Nephron progenitor cell (in vitro differentiated cells): ENCODE measurements around the gene HECA.
A peak's percentile ranks its signal among the peaks of the same experiment; 100 is the strongest.

ENCODE experiments used
- DNase-seq: peaks from one replicate; pipeline ENCODE4 v3.0.0; 2021
- H3K27ac Mint-ChIP-seq: 2 replicates; pipeline ENCODE4 v1.8.0; 2021; ENCODE audit warnings: mild to moderate bottlenecking, moderate library complexity, mixed read lengths
- H3K27me3 Mint-ChIP-seq: 2 replicates; pipeline ENCODE4 v1.8.0; 2021; ENCODE audit warnings: mild to moderate bottlenecking, low read depth, mixed read lengths; ENCODE audit not compliant: poor library complexity
- H3K36me3 Mint-ChIP-seq: 2 replicates; pipeline ENCODE4 v1.8.0; 2021; ENCODE audit warnings: low read depth, mixed read lengths
- H3K4me1 Mint-ChIP-seq: 2 replicates; pipeline ENCODE4 v1.8.0; 2021; ENCODE audit warnings: mixed read lengths
- H3K4me3 Mint-ChIP-seq: 2 replicates; pipeline ENCODE4 v1.8.0; 2021; ENCODE audit warnings: mild to moderate bottlenecking, moderate library complexity, mixed read lengths
- H3K9me3 Mint-ChIP-seq: 2 replicates; pipeline ENCODE4 v1.8.0; 2021; ENCODE audit warnings: mild to moderate bottlenecking, moderate library complexity, mixed read lengths
- CTCF ChIP-seq: fragments of 200-600 bp; sonication (generic); IDR thresholded peaks from 2 replicates; pipeline ENCODE4 v1.5.0; 2021; ENCODE audit warnings: antibody characterized with exemption

HECA gene

GRCh38 chr6:139134817-139135577 is at the start of gene HECA:
Gene HECA, plus strand, starts transcription at chr6:139135080. Its CDS starts 317 bp downstream, at chr6:139135397.
- no peaks in the 10 kb centered on the region for H3K9me3 Mint-ChIP-seq
- H3K27ac Mint-ChIP-seq, result peak within 1 kb of the TSS; percentile 79
- no peak for TF ChIP-seq CTCF
- H3K4me1 Mint-ChIP-seq, result peaks cover 23% of the 10 kb centered on the region
- H3K4me3 Mint-ChIP-seq, result peak within 1 kb of the TSS; percentile 90
- H3K27me3 Mint-ChIP-seq, result peaks cover 11% of the 10 kb centered on the region
- DNase-seq, result peak; percentile 99
- H3K36me3 Mint-ChIP-seq, result peaks cover 17% of the 10 kb centered on the region

GRCh38 chr6:139091826-139092225 is 43.1 kb upstream of the HECA start:
- H3K27me3 Mint-ChIP-seq, result peaks cover 4% of the 10 kb centered on the region
- H3K4me1 Mint-ChIP-seq, result no peaks in the 10 kb centered on the region
- no peak for TF ChIP-seq CTCF
- no peaks in the 10 kb centered on the region for H3K36me3 Mint-ChIP-seq
- no peak overlapping the region for H3K4me3 Mint-ChIP-seq
- H3K27ac Mint-ChIP-seq, result no peak overlapping the region
- peaks cover 25% of the 10 kb centered on the region for H3K9me3 Mint-ChIP-seq
- DNase-seq, result no peak

- no peaks in the 10 kb centered on the region for H3K4me1 Mint-ChIP-seq
- DNase-seq, result no peak
- no peak overlapping the region for H3K4me3 Mint-ChIP-seq
- H3K27ac Mint-ChIP-seq, result no peak overlapping the region
- H3K27me3 Mint-ChIP-seq, result peaks cover 5% of the 10 kb centered on the region
- TF ChIP-seq CTCF, result no peak
- H3K9me3 Mint-ChIP-seq, result peaks cover 6% of the 10 kb centered on the region
- no peaks in the 10 kb centered on the region for H3K36me3 Mint-ChIP-seq
Measured at GRCh38 chr6:139099984-139100383, 34.9 kb upstream of the HECA start.

GRCh38 chr6:139107051-139107450 is 27.8 kb upstream of the HECA start:
- no peaks in the 10 kb centered on the region for H3K4me1 Mint-ChIP-seq
- DNase-seq, result no peak
- peaks cover 6% of the 10 kb centered on the region for H3K9me3 Mint-ChIP-seq
- no peaks in the 10 kb centered on the region for H3K36me3 Mint-ChIP-seq
- no peak overlapping the region for H3K27ac Mint-ChIP-seq
- H3K27me3 Mint-ChIP-seq, result peaks cover 8% of the 10 kb centered on the region
- no peak overlapping the region for H3K4me3 Mint-ChIP-seq
- no peak for TF ChIP-seq CTCF

GRCh38 chr6:139108378-139108777 is 26.5 kb upstream of the HECA start:
- no peaks in the 10 kb centered on the region for H3K4me1 Mint-ChIP-seq
- no peaks in the 10 kb centered on the region for H3K36me3 Mint-ChIP-seq
- H3K27ac Mint-ChIP-seq, result no peak overlapping the region
- TF ChIP-seq CTCF, result no peak
- no peak for DNase-seq
- no peak overlapping the region for H3K4me3 Mint-ChIP-seq
- peaks cover under 1% of the 10 kb centered on the region for H3K9me3 Mint-ChIP-seq
- peaks cover 8% of the 10 kb centered on the region for H3K27me3 Mint-ChIP-seq

- TF ChIP-seq CTCF, result no peak
- no peak overlapping the region for H3K4me3 Mint-ChIP-seq
Measured at GRCh38 chr6:139109558-139109957, 25.3 kb upstream of the HECA start.

More at GRCh38 chr6:139109558-139109957, 25.3 kb upstream of the HECA start:
- DNase-seq, result no peak
- H3K4me1 Mint-ChIP-seq, result no peaks in the 10 kb centered on the region
- peaks cover 3% of the 10 kb centered on the region for H3K27me3 Mint-ChIP-seq
- no peak overlapping the region for H3K27ac Mint-ChIP-seq
- H3K36me3 Mint-ChIP-seq, result no peaks in the 10 kb centered on the region
- H3K9me3 Mint-ChIP-seq, result no peaks in the 10 kb centered on the region
